HUES48 (cell line): Measurements from ENCODE around the gene LYPLA2.

Source experiments
- H3K27ac ChIP-seq: one replicate; pipeline ENCODE4 v1.7.0; 2013; ENCODE audit warnings: low read depth, low read length, inconsistent platforms
- H3K27me3 ChIP-seq: 2 replicates; pipeline ENCODE4 v1.6.1; 2013; ENCODE audit warnings: mild to moderate bottlenecking, low read length; ENCODE audit not compliant: control insufficient read depth, insufficient read depth
- H3K36me3 ChIP-seq: 2 replicates; pipeline ENCODE4 v1.6.1; 2013; ENCODE audit warnings: low read length; ENCODE audit not compliant: control insufficient read depth, insufficient read depth
- H3K4me1 ChIP-seq: 2 replicates; pipeline ENCODE4 v1.6.1; 2013; ENCODE audit warnings: mild to moderate bottlenecking, low read length; ENCODE audit not compliant: control insufficient read depth, insufficient read depth
- H3K4me3 ChIP-seq: 2 replicates; pipeline ENCODE4 v1.5.1; 2013; ENCODE audit warnings: mild to moderate bottlenecking, low read depth, low read length
- H3K9ac ChIP-seq: 2 replicates; pipeline ENCODE4 v1.6.1; 2013; ENCODE audit warnings: mild to moderate bottlenecking, low read depth, low read length, moderate library complexity
- H3K9me3 ChIP-seq: 2 replicates; pipeline ENCODE4 v1.6.1; 2013; ENCODE audit warnings: low read length; ENCODE audit not compliant: control insufficient read depth, insufficient read depth

LYPLA2 gene

GRCh38 chr1:23803674-23804073 is 12.7 kb downstream of the LYPLA2 start:
- no peak overlapping the region for H3K27ac ChIP-seq
- H3K9me3 ChIP-seq = no peaks in the 10 kb centered on the region
- H3K27me3 ChIP-seq = peaks cover 5% of the 10 kb centered on the region; the same call in 1 of the 2 replicates
- peaks cover 8% of the 10 kb centered on the region for H3K4me1 ChIP-seq
- H3K4me3 ChIP-seq = no peak overlapping the region
- H3K9ac ChIP-seq = no peak overlapping the region
- H3K36me3 ChIP-seq = no peaks in the 10 kb centered on the region

GRCh38 chr1:23804183-23804835 is 13.4 kb downstream of the LYPLA2 start:
- H3K4me3 ChIP-seq = no peak overlapping the region
- no peaks in the 10 kb centered on the region for H3K36me3 ChIP-seq
- no peak overlapping the region for H3K27ac ChIP-seq
- no peak overlapping the region for H3K9ac ChIP-seq
- no peaks in the 10 kb centered on the region for H3K9me3 ChIP-seq
- peaks cover 4% of the 10 kb centered on the region for H3K4me1 ChIP-seq
- peaks cover 5% of the 10 kb centered on the region; the same call in 1 of the 2 replicates for H3K27me3 ChIP-seq

- no peak overlapping the region for H3K9ac ChIP-seq
- no peak overlapping the region for H3K4me3 ChIP-seq
- H3K27ac ChIP-seq = no peak overlapping the region
- no peaks in the 10 kb centered on the region for H3K9me3 ChIP-seq
- no peaks in the 10 kb centered on the region; the same call in 1 of the 2 replicates for H3K4me1 ChIP-seq
- peaks cover 5% of the 10 kb centered on the region; the same call in 1 of the 2 replicates for H3K27me3 ChIP-seq
- H3K36me3 ChIP-seq = no peaks in the 10 kb centered on the region
Measured at GRCh38 chr1:23805025-23805424, 14.1 kb downstream of the LYPLA2 start.

GRCh38 chr1:23806280-23806679 is 15.3 kb downstream of the LYPLA2 start:
- H3K4me1 ChIP-seq = no peaks in the 10 kb centered on the region; the same call in 1 of the 2 replicates
- no peak overlapping the region for H3K9ac ChIP-seq
- H3K27ac ChIP-seq = no peak overlapping the region
- no peak overlapping the region for H3K4me3 ChIP-seq
- no peaks in the 10 kb centered on the region for H3K9me3 ChIP-seq
- H3K36me3 ChIP-seq = no peaks in the 10 kb centered on the region
- peaks cover 5% of the 10 kb centered on the region; the same call in 1 of the 2 replicates for H3K27me3 ChIP-seq

GRCh38 chr1:23807453-23807852 is 16.5 kb downstream of the LYPLA2 start:
- Histone ChIP-seq H3K27ac (no peak overlapping the region), H3K4me3 (no peak overlapping the region), H3K36me3 (no peaks in the 10 kb centered on the region), H3K27me3 (peaks cover 2% of the 10 kb centered on the region; the same call in 1 of the 2 replicates), H3K9ac (no peak overlapping the region), H3K9me3 (no peaks in the 10 kb centered on the region), H3K4me1 (no peaks in the 10 kb centered on the region; the same call in 1 of the 2 replicates)

GRCh38 chr1:23809751-23810171 is 18.8 kb downstream of the LYPLA2 start:
- Histone ChIP-seq H3K9ac (no peak overlapping the region), H3K9me3 (no peaks in the 10 kb centered on the region), H3K4me1 (no peaks in the 10 kb centered on the region; the same call in 1 of the 2 replicates), H3K36me3 (peaks cover 7% of the 10 kb centered on the region; the same call in 1 of the 2 replicates), H3K27me3 (no peaks in the 10 kb centered on the region), H3K4me3 (no peak overlapping the region), H3K27ac (no peak overlapping the region)

GRCh38 chr1:23810818-23811540 is 20.0 kb downstream of the LYPLA2 start:
- H3K4me1 ChIP-seq = no peaks in the 10 kb centered on the region; the same call in 1 of the 2 replicates
- H3K9me3 ChIP-seq = no peaks in the 10 kb centered on the region
- H3K27ac ChIP-seq = no peak overlapping the region
- no peaks in the 10 kb centered on the region for H3K27me3 ChIP-seq
- peaks cover 10% of the 10 kb centered on the region; the same call in 1 of the 2 replicates for H3K36me3 ChIP-seq
- H3K4me3 ChIP-seq = no peak overlapping the region
- H3K9ac ChIP-seq = no peak overlapping the region

GRCh38 chr1:23814016-23814415 is 23.1 kb downstream of the LYPLA2 start:
- H3K9ac ChIP-seq = no peak overlapping the region
- H3K4me1 ChIP-seq = no peaks in the 10 kb centered on the region; the same call in 1 of the 2 replicates
- H3K36me3 ChIP-seq = peaks cover 26% of the 10 kb centered on the region; the same call in 1 of the 2 replicates
- no peaks in the 10 kb centered on the region for H3K9me3 ChIP-seq
- no peaks in the 10 kb centered on the region for H3K27me3 ChIP-seq
- no peak overlapping the region for H3K4me3 ChIP-seq
- no peak overlapping the region for H3K27ac ChIP-seq

GRCh38 chr1:23816361-23816760 is 25.4 kb downstream of the LYPLA2 start:
- H3K4me3 ChIP-seq = no peak overlapping the region
- H3K27ac ChIP-seq = no peak overlapping the region
- H3K9me3 ChIP-seq = no peaks in the 10 kb centered on the region
- H3K9ac ChIP-seq = no peak overlapping the region
- H3K4me1 ChIP-seq = no peaks in the 10 kb centered on the region
- peaks cover 26% of the 10 kb centered on the region; the same call in 1 of the 2 replicates for H3K36me3 ChIP-seq
- no peaks in the 10 kb centered on the region for H3K27me3 ChIP-seq

- Histone ChIP-seq H3K9ac (no peak overlapping the region), H3K4me1 (no peaks in the 10 kb centered on the region), H3K9me3 (no peaks in the 10 kb centered on the region), H3K36me3 (peaks cover 26% of the 10 kb centered on the region; the same call in 1 of the 2 replicates), H3K27me3 (no peaks in the 10 kb centered on the region), H3K27ac (no peak overlapping the region), H3K4me3 (no peak overlapping the region)
Measured at GRCh38 chr1:23816906-23817305, 26.0 kb downstream of the LYPLA2 start.

- peaks cover 26% of the 10 kb centered on the region; the same call in 1 of the 2 replicates for H3K36me3 ChIP-seq
- no peak overlapping the region for H3K9ac ChIP-seq
- no peak overlapping the region for H3K4me3 ChIP-seq
- no peaks in the 10 kb centered on the region for H3K4me1 ChIP-seq
- no peak overlapping the region for H3K27ac ChIP-seq
- H3K27me3 ChIP-seq = no peaks in the 10 kb centered on the region
- no peaks in the 10 kb centered on the region for H3K9me3 ChIP-seq
Measured at GRCh38 chr1:23817633-23818032, 26.7 kb downstream of the LYPLA2 start.
